HEK293T (cell line): ENCODE data around the gene BARX2.

ENCODE experiments used
- CTCF ChIA-PET: fragments of 350-600 bp; formaldehyde crosslinking; extraction: SDS; loops from one replicate; lab custom pipeline; 2021; ENCODE audit warnings: antibody characterized with exemption, inconsistent platforms; lab: Yijun Ruan, JAX
- POLR2A ChIA-PET: fragments of 350-600 bp; formaldehyde crosslinking; extraction: SDS; loops from one replicate; lab custom pipeline; 2020; ENCODE audit warnings: antibody characterized with exemption, inconsistent platforms; lab: Yijun Ruan, JAX
- DNase-seq: peaks from one replicate; pipeline ENCODE4 v3.0.0; 2012; ENCODE audit warnings: mixed read lengths; ENCODE audit errors: extremely low spot score
- ARNT ChIP-seq: fragments of 450-650 bp; IDR thresholded peaks from 2 replicates; pipeline ENCODE4 v1.6.1; 2017; ENCODE audit warnings: mild to moderate bottlenecking
- BHLHE40 ChIP-seq: fragments of 450-650 bp; IDR thresholded peaks from 2 replicates; pipeline ENCODE4 v1.6.1; 2016; ENCODE audit warnings: mild to moderate bottlenecking, moderate library complexity, borderline replicate concordance
- CTBP1 ChIP-seq: fragments of 450-650 bp; IDR thresholded peaks from 2 replicates; pipeline ENCODE4 v1.6.1; 2016; ENCODE audit warnings: borderline replicate concordance
- ELF4 ChIP-seq: fragments of 450-650 bp; IDR thresholded peaks from 2 replicates; pipeline ENCODE4 v1.6.1; 2017; ENCODE audit warnings: antibody characterized with exemption
- FOXA1 ChIP-seq: fragments of 450-650 bp; IDR thresholded peaks from 2 replicates; pipeline ENCODE4 v1.6.1; 2016; ENCODE audit warnings: mild to moderate bottlenecking
- FOXK2 ChIP-seq: fragments of 450-650 bp; IDR thresholded peaks from 2 replicates; pipeline ENCODE4 v1.6.1; 2016; ENCODE audit warnings: mild to moderate bottlenecking
- FOXM1 ChIP-seq: fragments of 450-650 bp; IDR thresholded peaks from 2 replicates; pipeline ENCODE4 v1.6.1; 2017; ENCODE audit warnings: mild to moderate bottlenecking, borderline replicate concordance
- HDGF ChIP-seq: fragments of 450-650 bp; IDR thresholded peaks from 2 replicates; pipeline ENCODE4 v1.6.1; 2017; ENCODE audit warnings: antibody characterized with exemption, borderline replicate concordance
- L3MBTL2 ChIP-seq: fragments of 450-650 bp; conservative IDR thresholded peaks from 2 replicates; pipeline ENCODE4 v1.6.1; 2016; ENCODE audit warnings: mild to moderate bottlenecking
- LEF1 ChIP-seq: fragments of 450-650 bp; IDR thresholded peaks from 2 replicates; pipeline ENCODE4 v1.6.1; 2017; ENCODE audit warnings: mild to moderate bottlenecking, borderline replicate concordance
- NFRKB ChIP-seq: fragments of 450-650 bp; IDR thresholded peaks from 2 replicates; pipeline ENCODE4 v1.6.1; 2016; ENCODE audit warnings: mild to moderate bottlenecking, moderate library complexity
- SP1 ChIP-seq: fragments of 450-650 bp; IDR thresholded peaks from 2 replicates; pipeline ENCODE4 v1.6.1; 2017
- SUZ12 ChIP-seq: fragments of 450-650 bp; IDR thresholded peaks from 2 replicates; pipeline ENCODE4 v1.6.1; 2016; ENCODE audit warnings: mild to moderate bottlenecking
- TARDBP ChIP-seq: fragments of 450-650 bp; IDR thresholded peaks from 2 replicates; pipeline ENCODE4 v1.6.1; 2016
- ZNF384 ChIP-seq: fragments of 450-650 bp; IDR thresholded peaks from 2 replicates; pipeline ENCODE4 v1.6.1; 2016
- TF ChIP-seq, protein P1 (sequence below): fragments of 450-650 bp; IDR thresholded peaks from 2 replicates; pipeline ENCODE4 v1.6.1; 2016

The BARX2 gene

GRCh38 chr11:129416080-129416820 is 40.6 kb downstream of the BARX2 start:
- no peak for TF ChIP-seq LEF1
- TF ChIP-seq SUZ12 = no peak
- TF ChIP-seq FOXK2 = no peak
- TF ChIP-seq FOXM1 = no peak
- TF ChIP-seq L3MBTL2 = no peak
- no peak for TF ChIP-seq BHLHE40
- TF ChIP-seq, protein P1, sequence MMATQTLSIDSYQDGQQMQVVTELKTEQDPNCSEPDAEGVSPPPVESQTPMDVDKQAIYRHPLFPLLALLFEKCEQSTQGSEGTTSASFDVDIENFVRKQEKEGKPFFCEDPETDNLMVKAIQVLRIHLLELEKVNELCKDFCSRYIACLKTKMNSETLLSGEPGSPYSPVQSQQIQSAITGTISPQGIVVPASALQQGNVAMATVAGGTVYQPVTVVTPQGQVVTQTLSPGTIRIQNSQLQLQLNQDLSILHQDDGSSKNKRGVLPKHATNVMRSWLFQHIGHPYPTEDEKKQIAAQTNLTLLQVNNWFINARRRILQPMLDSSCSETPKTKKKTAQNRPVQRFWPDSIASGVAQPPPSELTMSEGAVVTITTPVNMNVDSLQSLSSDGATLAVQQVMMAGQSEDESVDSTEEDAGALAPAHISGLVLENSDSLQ = no peak
- TF ChIP-seq NFRKB = no peak
- TF ChIP-seq CTBP1 = no peak
- no peak for TF ChIP-seq ARNT
- TF ChIP-seq SP1 = no peak
- TF ChIP-seq ZNF384 = no peak
- no peak for TF ChIP-seq HDGF
- TF ChIP-seq TARDBP = no peak
- TF ChIP-seq ELF4 = no peak
- TF ChIP-seq FOXA1 = no peak
- ChIA-PET POLR2A (no interaction called here), CTCF (no interaction called here)
- DNase-seq = no peak

DNA sequence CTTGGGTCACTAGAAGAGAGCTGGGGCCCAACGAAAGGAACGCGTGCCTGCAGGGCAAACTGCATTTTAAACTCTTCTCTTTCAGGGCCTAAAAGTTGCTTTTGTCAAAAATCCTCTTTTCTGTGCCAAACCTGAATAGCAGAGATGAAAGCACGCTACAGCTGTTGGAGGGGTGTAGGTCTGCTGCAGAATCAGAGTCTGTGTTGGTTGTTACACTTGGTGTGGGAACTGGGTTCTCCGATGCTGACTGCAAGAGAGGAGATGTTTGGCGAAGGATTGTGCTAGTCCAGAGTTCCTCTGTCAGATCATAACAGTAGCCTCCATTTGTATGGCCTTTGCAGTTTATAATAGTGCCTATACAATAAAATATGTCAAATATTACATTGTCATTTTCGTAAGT is 41.8 kb downstream of the BARX2 start:
- ChIA-PET CTCF (no interaction called here), POLR2A (interaction anchor here (1.0 kb wide), 1 partner anchor 18 kb away, joined by 3 read pairs; no protein-coding TSS in a partner anchor)
- no peak for DNase-seq
- TF ChIP-seq NFRKB (no peak), LEF1 (no peak), CTBP1 (no peak), ELF4 (no peak), TARDBP (no peak), ZNF384 (no peak), BHLHE40 (no peak), ARNT (no peak), FOXM1 (no peak), L3MBTL2 (no peak), SP1 (no peak), FOXK2 (no peak), FOXA1 (no peak), SUZ12 (no peak)

- TF ChIP-seq BHLHE40 (no peak), LEF1 (no peak), FOXK2 (no peak), NFRKB (no peak), ZNF384 (no peak), CTBP1 (no peak), FOXM1 (no peak), SUZ12 (no peak), FOXA1 (no peak), ARNT (no peak), SP1 (no peak), ELF4 (no peak), TARDBP (no peak)
- TF ChIP-seq, protein P1 = no peak
- POLR2A ChIA-PET = no interaction called here
- no peak for DNase-seq
- CTCF ChIA-PET = interaction anchor here (0.9 kb wide), 1 partner anchor 21 kb away, joined by 3 read pairs; no protein-coding TSS in a partner anchor
Observed at GRCh38 chr11:129418039-129418438, 42.4 kb downstream of the BARX2 start.

DNA sequence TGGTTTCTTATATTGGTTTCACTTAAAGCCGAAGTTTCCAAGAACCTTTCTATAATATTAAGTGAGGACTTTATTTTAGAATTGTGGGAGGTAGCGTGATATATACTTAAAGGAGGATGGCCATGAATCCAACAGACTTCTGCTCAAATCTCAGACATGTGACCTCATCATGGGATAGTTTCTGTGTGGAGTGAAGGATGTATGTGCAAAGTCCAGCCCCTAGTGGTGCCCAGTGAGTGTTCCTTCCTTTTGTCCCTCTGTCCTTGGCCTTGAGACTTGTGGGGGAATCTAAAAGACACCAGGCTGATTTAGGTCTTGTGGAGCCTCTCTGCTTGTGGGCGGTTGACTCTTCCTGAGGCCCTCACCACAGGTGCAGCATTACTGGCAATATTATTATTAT is 43.7 kb downstream of the BARX2 start:
- no peak for DNase-seq
- TF ChIP-seq BHLHE40 = no peak
- TF ChIP-seq SP1 = no peak
- TF ChIP-seq FOXM1 = no peak
- TF ChIP-seq ELF4 = no peak
- TF ChIP-seq ARNT = no peak
- no peak for TF ChIP-seq TARDBP
- TF ChIP-seq FOXA1 = no peak
- no peak for TF ChIP-seq CTBP1
- TF ChIP-seq ZNF384 = no peak
- no peak for TF ChIP-seq HDGF
- ChIA-PET CTCF (no interaction called here), POLR2A (no interaction called here)

DNA sequence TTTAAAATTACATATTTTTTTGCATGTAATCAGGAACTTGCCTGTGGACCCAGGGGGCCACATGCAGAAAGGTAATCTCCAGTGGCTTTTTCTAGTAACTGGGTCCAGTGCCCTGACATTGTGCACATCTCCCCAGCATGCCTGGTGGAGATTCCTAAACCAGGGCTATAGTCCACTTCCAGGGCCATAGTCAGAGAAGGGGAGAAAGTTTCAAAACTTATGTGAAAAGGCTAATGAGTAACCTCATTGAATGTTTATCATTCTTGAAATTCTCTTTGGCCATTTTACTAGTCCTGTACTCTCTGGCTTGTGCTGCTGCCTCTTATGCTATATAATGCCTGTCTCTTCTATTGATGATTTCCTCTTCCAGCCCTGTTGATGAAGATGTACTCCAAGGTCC is 47.8 kb downstream of the BARX2 start:
- TF ChIP-seq NFRKB (no peak), HDGF (no peak), LEF1 (no peak), ELF4 (no peak), SP1 (no peak), ARNT (no peak), CTBP1 (no peak), L3MBTL2 (no peak), TARDBP (no peak), FOXM1 (no peak), ZNF384 (no peak), BHLHE40 (no peak), FOXA1 (no peak), FOXK2 (no peak), SUZ12 (no peak)
- TF ChIP-seq, protein P1 = no peak
- ChIA-PET CTCF (no interaction called here), POLR2A (no interaction called here)
- no peak for DNase-seq
